ENCODE results near the gene FRMPD1. TPM values are rescaled to one million over a fixed set of nuclear protein-coding genes. Genes with fewer than 3 reads are reported as not detected.
"Not testable (repeated sequence)": the region's sequence is repeated elsewhere in the genome, so short reads cannot be mapped to it uniquely, and the experiment has no call there.

Gene FRMPD1, protein sequence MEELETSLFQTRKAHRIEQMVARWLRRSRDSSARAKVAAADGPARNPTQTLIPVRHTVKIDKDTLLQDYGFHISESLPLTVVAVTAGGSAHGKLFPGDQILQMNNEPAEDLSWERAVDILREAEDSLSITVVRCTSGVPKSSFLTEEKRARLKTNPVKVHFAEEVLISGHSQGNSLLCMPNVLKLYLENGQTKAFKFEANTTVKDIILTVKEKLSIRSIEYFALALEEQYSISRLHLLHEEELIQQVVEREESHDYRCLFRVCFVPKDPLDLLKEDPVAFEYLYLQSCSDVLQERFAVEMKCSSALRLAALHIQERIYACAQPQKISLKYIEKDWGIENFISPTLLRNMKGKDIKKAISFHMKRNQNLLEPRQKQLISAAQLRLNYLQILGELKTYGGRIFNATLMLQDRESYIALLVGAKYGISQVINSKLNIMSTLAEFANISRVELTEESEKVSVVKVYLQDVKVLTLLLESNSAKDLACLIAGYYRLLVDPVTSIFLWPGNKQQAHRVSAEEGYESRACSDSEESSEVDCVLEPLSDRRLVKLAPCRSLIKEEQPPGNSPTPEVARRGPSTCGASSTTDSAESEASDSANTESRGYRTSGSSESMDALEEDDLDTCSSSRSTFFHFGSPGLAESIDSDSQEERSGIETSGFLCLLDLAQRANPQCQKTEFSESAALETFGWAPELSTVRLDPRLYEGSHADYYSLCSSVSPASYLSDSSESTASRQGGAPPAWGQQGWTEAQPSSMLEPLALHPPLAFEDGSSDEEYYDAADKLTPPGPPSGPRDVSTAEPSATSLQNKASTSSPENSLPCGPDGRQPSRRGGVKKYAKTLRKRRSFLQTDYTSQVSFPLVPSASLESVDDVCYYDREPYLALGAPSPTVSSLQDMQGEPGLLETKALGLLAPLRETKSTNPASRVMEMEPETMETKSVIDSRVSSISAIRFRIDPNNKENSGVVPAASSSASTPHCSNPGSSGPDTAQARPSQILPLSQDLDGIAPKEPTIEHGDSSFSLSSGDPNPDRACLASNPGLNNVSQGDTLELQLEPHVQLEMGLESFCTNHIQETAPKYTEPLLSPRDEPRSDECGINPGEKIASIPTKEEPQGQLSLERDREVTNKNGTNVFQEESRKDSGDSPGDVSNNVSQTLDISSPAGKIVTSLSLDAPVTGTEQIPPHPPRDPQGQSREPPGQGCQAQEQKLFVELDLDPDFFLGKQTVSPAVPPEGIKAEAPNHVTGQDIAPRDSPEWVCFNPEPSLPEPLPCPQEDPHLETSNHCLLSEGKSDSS (N-terminal part only)
- not detected in 2 replicates for total RNA-seq

DNA sequence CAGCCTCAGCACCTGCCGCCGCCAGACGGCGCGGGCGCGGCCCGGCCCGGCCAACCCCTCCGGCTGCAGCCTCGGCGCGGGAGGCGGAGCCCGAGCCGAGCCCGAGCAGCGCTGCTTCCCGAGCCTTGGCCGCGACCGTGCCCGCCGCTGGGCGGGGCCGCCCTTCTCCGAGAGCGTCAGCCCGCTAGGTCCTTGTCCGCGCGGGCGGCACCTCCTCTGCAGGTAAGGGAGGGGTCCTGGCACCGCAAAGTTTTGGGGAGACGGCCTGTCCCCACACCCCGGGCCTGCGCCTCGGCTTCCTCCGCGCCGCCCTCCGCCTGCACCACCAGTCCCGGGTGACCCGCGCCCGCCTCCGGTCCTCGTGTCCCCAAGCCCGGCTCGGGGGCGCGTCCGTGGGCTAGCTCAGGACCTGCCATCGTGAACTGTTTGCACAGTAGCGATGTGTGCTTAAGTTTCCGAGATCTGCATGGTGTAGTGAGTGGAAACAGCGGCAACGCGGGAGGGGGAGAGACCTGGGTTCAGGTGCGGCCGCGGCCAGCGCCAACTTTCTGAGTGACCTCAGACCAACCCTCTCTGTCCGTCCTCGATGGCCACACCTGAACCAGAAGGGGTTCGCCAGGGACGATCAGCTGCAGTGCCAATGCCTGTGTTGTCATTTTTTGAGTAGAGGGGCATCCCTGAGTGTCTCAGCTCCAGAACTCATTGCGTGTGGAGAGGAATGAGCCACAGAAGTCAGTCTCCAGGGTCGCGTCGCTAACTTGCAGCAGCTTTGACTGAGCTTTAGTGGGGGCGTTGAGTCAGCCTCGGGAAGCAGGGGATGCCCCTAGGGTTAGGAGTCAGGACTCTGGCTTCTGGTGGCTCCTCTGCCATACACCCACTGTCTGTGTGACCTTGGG is at the start of gene FRMPD1:
Gene FRMPD1 (plus strand): TSS at position 82 of the 896 bp plus-strand sequence. CDS start 41,688 bp downstream, outside the sequence.
- no peak for DNase-seq (ENCODE audit: extremely low read depth, low read depth, low spot score)

DNA sequence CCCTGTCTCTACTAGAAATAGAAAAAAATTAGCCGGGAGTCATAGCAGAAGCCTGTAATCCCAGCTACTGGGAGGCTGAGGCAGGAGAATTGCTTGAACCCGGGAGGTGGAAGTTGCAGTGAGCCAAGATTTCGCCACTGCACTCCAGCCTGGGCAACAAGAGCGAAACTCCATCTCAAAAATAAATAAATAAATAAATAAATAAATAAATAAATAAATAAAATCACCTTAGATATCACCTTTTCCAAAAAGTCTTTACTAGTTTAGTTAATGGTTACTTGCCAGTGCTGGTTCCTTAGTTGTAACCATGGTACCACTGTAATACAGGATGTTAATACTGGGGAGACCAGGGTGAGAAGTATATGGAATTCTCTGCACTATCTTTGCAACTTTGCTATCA is 48.7 kb upstream of the FRMPD1 start:
- not testable (repeated sequence) for DNase-seq (ENCODE audit: extremely low read depth, low read depth, low spot score)

DNA sequence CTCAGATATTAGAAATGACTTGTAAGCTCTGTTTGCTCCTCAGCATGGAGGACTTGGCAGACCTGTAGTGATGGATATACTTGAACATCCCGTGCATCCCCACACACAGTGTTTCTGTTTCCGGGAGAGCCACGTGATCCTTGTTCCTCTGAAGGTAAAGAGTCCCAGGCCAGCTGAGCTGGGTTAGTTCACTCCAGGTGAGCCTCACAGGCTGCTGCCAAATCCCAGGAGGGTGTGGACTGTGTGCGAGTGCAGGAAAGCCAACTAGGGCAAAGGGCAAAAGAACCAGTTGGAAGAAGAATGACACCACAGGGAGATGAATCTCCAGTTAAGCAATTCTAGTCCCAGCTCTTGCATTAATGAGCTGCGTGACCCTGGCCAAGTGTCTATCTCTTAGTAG is 47.9 kb upstream of the FRMPD1 start:
- DNase-seq (ENCODE audit: extremely low read depth, low read depth, low spot score) = no peak

- DNase-seq (ENCODE audit: extremely low read depth, low read depth, low spot score) = no peak
Measured at GRCh38 chr9:37604296-37604695, 46.5 kb upstream of the FRMPD1 start.

DNA sequence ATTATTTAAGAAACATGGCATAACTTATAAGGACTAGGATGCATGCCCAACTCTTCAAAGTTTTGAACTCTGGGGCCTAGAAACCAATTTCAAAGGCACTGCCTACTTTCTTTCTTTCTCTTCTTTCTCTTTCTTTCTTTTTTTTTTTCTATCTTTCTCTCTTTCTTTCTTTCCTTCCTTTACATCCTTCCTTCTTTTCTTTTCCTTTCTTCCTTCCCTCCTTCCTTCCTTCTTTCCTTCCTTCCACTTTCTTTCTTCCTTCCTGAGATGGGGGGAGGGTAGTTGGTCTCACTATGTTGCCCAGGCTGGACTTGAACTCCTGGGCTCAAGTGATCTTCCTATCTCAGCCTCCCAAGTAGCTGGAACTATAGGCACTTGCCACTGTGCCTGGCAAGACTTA is 42.5 kb upstream of the FRMPD1 start:
- no peak for DNase-seq (ENCODE audit: extremely low read depth, low read depth, low spot score)

DNA sequence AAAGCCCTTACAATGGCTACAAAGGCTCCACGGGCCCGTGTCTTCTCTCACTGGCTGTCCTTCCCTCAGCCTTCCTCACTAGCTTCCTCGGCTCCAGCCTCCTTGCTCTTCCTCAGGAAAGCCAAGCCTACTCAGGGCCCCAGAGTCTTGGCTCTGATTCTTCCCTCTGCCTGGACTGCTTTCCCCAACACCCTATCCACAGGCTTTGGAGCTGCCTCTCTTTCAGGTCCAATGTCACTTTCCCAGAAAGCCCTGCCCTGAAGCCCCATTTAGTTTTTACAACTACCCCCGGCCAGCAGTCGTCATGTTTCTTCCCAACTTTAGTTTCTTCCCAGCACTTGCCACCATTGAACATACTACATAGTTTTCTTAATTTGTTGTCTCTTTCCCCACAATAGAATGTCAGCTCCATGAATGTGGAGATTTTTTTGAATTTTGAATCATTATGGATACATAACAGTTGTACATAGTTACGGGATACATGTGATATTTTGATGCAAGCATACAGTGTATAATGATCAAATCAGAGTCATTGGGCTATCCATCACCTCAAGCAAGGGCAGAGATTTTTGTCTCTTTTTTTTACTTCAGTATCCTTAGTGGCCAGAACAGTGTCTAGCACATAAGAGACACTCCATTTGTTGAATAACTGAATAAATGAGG is 40.9 kb upstream of the FRMPD1 start:
- no peak for DNase-seq (ENCODE audit: extremely low read depth, low read depth, low spot score)

GRCh38 chr9:37611014-37611413 is 39.7 kb upstream of the FRMPD1 start:
- DNase-seq (ENCODE audit: extremely low read depth, low read depth, low spot score) = no peak

- DNase-seq (ENCODE audit: extremely low read depth, low read depth, low spot score) = no peak
Measured at GRCh38 chr9:37611961-37612360, 38.8 kb upstream of the FRMPD1 start.

GRCh38 chr9:37617161-37617560 is 33.6 kb upstream of the FRMPD1 start:
- no peak for DNase-seq (ENCODE audit: extremely low read depth, low read depth, low spot score)

DNA sequence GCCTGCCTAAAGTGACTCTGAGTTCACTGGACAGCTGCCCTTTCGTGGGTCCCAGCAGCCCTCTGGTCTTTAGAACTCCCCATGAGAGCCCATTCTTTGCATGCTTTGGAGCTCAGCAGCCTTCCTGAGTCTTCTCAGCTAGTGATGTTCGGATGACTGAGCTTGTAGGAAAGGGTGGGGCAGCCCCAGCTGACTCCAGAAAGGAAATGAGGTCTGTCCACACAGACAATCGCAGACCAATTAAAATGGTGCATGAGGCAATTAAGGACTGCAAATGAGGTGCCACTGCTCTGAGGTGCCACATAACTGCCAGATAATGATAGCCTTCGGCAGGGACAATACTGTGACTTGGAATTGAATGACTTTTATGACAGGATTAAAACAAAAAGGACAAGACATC is 32.9 kb upstream of the FRMPD1 start:
- no peak for DNase-seq (ENCODE audit: extremely low read depth, low read depth, low spot score)

DNA sequence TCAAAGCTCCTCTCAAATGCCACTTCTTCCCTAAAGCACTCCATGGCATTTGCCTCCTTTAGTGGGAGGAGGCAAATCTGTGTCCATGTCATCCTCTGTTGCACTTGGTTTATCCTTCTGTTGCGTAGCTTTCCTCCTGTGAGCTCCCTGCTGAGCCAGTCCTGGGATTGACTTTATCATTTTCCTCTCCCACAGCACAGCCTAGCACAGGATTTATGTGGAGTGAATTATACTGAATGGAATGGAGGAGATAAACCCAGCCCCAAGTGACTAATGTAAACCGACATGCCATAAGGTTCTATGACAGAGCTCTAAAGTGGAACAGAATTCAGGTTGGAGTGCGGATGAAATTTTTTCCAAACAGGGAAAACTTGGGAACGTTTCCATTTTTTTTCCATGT is 31.9 kb upstream of the FRMPD1 start:
- DNase-seq (ENCODE audit: extremely low read depth, low read depth, low spot score) = no peak

GRCh38 chr9:37619806-37620205 is 30.9 kb upstream of the FRMPD1 start:
- DNase-seq (ENCODE audit: extremely low read depth, low read depth, low spot score) = no peak

DNA sequence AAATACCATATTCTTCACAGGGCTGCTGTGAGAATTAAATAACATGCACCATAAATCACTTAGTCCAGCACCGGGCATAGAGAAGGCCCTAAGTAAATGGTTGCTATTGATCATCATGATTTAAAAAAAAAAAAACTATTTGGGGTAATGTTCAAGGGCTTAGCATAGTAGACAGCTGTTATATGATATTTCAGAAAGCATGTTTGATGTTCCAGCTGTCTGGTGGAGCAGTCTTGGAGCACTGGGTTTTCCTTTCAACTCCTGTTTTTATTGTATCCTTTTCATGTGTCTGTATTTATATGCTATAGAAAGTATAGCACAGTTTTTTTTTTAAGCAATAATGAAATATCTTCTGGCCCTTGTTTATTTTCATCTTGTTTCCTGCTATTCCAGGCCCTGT is 30.4 kb upstream of the FRMPD1 start:
- DNase-seq (ENCODE audit: extremely low read depth, low read depth, low spot score) = no peak

- no peak for DNase-seq (ENCODE audit: extremely low read depth, low read depth, low spot score)
Measured at GRCh38 chr9:37621273-37622121, 29.3 kb upstream of the FRMPD1 start.

GRCh38 chr9:37622462-37622861 is 28.3 kb upstream of the FRMPD1 start:
- DNase-seq (ENCODE audit: extremely low read depth, low read depth, low spot score) = no peak

DNA sequence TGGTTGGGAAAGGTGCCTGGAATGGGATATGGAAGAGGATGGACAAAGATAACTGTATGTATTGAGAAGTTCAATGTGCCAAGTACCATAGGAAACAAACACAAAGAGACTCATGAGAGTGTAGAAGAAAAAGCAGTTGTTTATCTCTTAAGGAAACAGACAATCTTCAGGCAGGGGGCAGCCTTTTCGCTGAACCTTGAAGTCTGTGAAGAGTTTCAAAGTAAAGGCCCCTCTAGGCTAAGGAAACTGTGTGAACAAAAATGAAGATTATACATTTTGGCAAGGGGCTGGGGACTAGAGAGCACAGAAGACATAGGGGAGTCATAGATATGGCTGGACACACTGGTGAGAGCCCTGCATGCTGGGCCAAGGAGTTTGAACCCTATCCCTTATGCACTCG is 27.5 kb upstream of the FRMPD1 start:
- DNase-seq (ENCODE audit: extremely low read depth, low read depth, low spot score) = no peak

DNA sequence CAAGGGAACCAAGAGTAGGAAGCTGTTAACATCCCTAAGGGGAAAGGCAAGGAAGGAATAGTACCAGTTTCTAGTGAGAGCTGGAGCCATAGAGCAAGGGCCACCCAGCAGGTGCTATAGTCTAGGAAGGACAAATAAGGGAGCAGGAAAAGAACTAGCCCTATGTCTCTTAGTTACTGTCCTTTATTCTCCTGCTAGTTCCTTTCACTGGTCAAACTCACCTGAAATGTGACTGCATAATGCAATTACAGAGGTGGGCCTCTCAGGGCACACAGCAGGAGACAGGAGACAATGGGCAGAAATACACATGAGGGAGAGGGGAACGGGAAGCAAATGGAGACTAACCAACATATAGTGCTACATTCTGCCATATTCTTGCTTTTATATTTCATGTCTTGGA is 26.7 kb upstream of the FRMPD1 start:
- DNase-seq (ENCODE audit: extremely low read depth, low read depth, low spot score) = no peak

DNA sequence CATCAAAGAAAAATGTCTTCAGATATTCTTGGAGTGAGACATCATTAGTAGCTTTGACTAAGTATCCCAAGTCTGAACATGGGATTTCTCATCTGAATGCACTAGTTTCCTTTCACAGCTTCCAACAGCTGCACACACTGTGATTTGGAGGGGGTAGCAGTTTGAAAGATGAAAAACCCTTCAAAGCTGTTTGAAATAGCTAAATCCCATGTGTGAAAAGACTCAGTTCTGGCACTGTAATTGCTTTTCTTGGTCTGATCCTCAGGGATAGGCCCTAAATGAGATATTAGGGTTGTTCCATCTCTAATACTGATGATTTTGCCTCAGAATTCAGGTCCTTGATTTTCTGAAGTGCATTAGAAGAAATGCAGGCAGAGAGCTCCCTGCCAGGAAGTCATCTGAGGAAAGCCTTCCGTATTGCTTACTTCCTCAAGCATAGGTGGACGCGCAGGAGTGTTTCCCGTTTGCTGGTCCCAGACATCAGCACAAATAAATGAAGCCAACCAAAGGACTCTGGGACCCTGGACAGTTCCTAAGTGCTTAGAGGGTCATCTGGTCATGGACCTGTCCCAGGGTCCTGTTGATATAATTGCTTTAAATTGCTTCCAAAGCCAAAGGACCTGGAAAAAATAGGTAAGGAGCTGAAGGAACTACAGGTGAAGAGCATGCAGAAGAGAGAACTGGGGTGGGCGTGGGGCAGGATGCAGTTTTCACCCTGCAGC is 25.6 kb upstream of the FRMPD1 start:
- DNase-seq (ENCODE audit: extremely low read depth, low read depth, low spot score) = no peak
